PC-9 (cell line): ENCODE data around the gene CHD5. TPM values are rescaled to one million over a fixed set of nuclear protein-coding genes. Genes with fewer than 3 reads are reported as not detected.

Source experiments
- BruUV-seq: library from RNA; stranded (reverse); fragments of 400-500 nt; replicated peaks from 2 replicates; lab custom pipeline; 2021; lab: Mats Ljungman, UMichigan
- CTCF ChIA-PET: fragments of 300-600 bp; sonication (Branson Sonifier 250); formaldehyde crosslinking; loops from one replicate; lab custom pipeline; 2022; ENCODE audit warnings: antibody characterized with exemption; lab: Charles Lee
- POLR2A ChIA-PET: fragments of 300-600 bp; sonication (Branson Sonifier 250); formaldehyde crosslinking; loops from one replicate; lab custom pipeline; 2022; ENCODE audit warnings: antibody characterized with exemption; ENCODE audit not compliant: unreplicated experiment; lab: Charles Lee
- DNase-seq, 2 experiments: peaks; one replicate each; pipeline versions ENCODE4 v3.0.0 to v3.0.0-alpha.2; 2015 to 2022; ENCODE audit warnings: mixed read lengths in 1 of 2
- H2AFZ ChIP-seq: fragments of 200-600 bp; sonication (generic); 2 replicates; pipeline ENCODE4 v1.8.1; 2017; ENCODE audit warnings: antibody characterized with exemption
- H3F3A ChIP-seq: fragments of 200-600 bp; sonication (generic); 2 replicates; pipeline ENCODE4 v1.8.1; 2017; ENCODE audit warnings: antibody characterized with exemption, mild to moderate bottlenecking, low read depth; ENCODE audit not compliant: insufficient read depth
- H3K27ac ChIP-seq: fragments of 200-600 bp; sonication (generic); 2 replicates; pipeline ENCODE4 v1.6.1; 2016; ENCODE audit warnings: mixed run types
- H3K27me3 ChIP-seq: fragments of 200-600 bp; sonication (generic); 2 replicates; pipeline ENCODE4 v1.6.1; 2016; ENCODE audit warnings: low read depth, mixed run types; ENCODE audit not compliant: insufficient read depth
- H3K36me3 ChIP-seq: fragments of 200-600 bp; sonication (generic); 2 replicates; pipeline ENCODE4 v1.6.1; 2016; ENCODE audit warnings: low read depth, mixed run types
- H3K4me1 ChIP-seq: fragments of 200-600 bp; sonication (generic); replicated peaks from 2 replicates; pipeline ENCODE4 v1.6.1; 2016; ENCODE audit warnings: mixed run types; ENCODE audit not compliant: insufficient read depth
- H3K4me2 ChIP-seq: fragments of 200-600 bp; sonication (generic); 2 replicates; pipeline ENCODE4 v1.6.1; 2017; ENCODE audit warnings: mixed run types
- H3K4me3 ChIP-seq: fragments of 200-600 bp; sonication (generic); 2 replicates; pipeline ENCODE4 v1.6.1; 2016; ENCODE audit warnings: mixed run types
- H3K79me2 ChIP-seq: fragments of 200-600 bp; sonication (generic); 2 replicates; pipeline ENCODE4 v1.6.1; 2017; ENCODE audit warnings: low read depth, mixed run types
- H3K9me2 ChIP-seq: fragments of 200-600 bp; sonication (generic); 2 replicates; pipeline ENCODE4 v1.8.1; 2017; ENCODE audit warnings: mild to moderate bottlenecking; ENCODE audit not compliant: insufficient read depth
- H3K9me3 ChIP-seq: fragments of 200-600 bp; sonication (generic); 2 replicates; pipeline ENCODE4 v1.8.1; 2016; ENCODE audit warnings: low read depth; ENCODE audit not compliant: insufficient read depth
- H4K20me1 ChIP-seq: fragments of 200-600 bp; sonication (generic); 2 replicates; pipeline ENCODE4 v1.8.1; 2017; ENCODE audit not compliant: insufficient read depth
- CTCF ChIP-seq: fragments of 200-600 bp; sonication (generic); conservative IDR thresholded peaks from 2 replicates; pipeline ENCODE4 v1.6.1; 2017; ENCODE audit warnings: mixed run types, antibody characterized with exemption, mild to moderate bottlenecking, moderate library complexity
- EZH2 ChIP-seq: fragments of 200-600 bp; sonication (generic); IDR thresholded peaks from 2 replicates; pipeline ENCODE4 v1.8.0; 2017; ENCODE audit warnings: antibody characterized with exemption, low read depth
- intact Hi-C: fragments of 100-400 bp; cut with micrococcal nuclease; formaldehyde crosslinking; loops from one replicate; pipeline ENCODE4 v1.10.0; 2022; ENCODE audit not compliant: unreplicated experiment
- total RNA-seq: library from RNA; stranded (reverse); gene quantifications from 2 replicates; pipeline ENCODE4 v1.2.3, GENCODE V29; 2021

Gene CHD5
- total RNA-seq, 1 experiment from 2014 or later, result 0.50 TPM

DNA sequence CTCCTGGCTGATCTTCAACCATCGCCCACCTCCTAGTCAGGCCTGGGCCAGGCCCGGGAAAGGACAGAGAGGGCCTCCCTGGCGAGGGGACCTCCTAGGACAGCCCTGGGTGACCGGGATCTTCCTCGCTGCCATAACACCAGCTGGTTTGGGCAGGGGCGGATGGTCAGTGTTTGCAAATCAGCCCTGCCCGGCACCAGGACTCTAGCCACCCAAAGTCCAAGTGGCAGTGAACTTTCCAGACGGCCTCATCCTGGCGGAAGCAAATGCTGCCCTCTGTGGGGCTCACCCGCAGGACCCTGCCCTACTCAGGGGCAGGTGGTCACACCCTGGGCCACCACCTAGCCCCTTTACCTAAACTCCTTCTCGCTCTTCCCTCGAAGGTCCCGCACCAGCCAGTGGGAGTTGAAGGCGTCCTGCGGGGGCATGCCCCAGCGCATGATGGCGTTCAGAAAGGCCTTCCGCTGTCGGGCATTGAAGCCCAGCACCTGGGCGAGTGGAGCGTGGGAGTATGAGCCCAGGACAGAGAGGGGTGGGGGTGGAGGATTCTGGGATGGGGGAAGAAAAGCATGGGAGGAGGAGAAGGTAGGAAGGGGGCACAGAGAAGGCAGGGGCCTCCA, 55.3 kb downstream of the CHD5 start:
- Histone ChIP-seq H4K20me1 (no peaks in the 10 kb centered on the region), H3K79me2 (no peaks in the 10 kb centered on the region), H3K9me2 (no peaks in the 10 kb centered on the region), H3F3A (no peaks in the 10 kb centered on the region), H3K36me3 (no peaks in the 10 kb centered on the region), H3K9me3 (no peaks in the 10 kb centered on the region), H3K27ac (no peak overlapping the region), H2AFZ (no peak overlapping the region), H3K4me2 (no peak overlapping the region), H3K4me3 (no peak overlapping the region), H3K4me1 (no peaks in the 10 kb centered on the region), H3K27me3 (no peaks in the 10 kb centered on the region)
- no TSS peak for BruUV-seq
- no peak for TF ChIP-seq CTCF
- no peak for TF ChIP-seq EZH2
- DNase-seq, result no peak
- intact Hi-C loops, result no loop called here
- ChIA-PET CTCF (no interaction called here), POLR2A (no interaction called here)

DNA sequence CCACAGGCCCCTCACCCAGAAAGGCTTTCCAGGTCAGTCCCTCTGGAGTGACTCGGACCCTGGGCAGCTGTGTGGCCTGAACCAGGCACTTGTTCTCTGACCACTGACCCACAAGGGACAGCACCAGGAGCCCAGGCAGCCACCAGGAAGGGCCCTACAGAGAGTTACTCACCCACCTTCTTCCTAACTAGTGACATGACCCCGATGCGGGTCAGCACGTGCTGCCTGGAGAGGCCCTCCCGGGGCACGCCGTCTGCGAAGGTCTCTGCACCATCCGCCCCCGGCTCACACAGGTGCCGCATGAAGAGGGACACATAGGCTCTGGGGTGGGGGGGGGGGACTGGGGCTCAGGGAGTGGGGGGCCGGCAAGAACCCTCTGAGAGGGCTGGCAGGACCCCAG, 55.8 kb downstream of the CHD5 start:
- Histone ChIP-seq H4K20me1 (no peaks in the 10 kb centered on the region), H3K4me2 (no peak overlapping the region), H3K36me3 (no peaks in the 10 kb centered on the region), H3K27ac (no peak overlapping the region), H3F3A (no peaks in the 10 kb centered on the region), H2AFZ (no peak overlapping the region), H3K9me2 (no peaks in the 10 kb centered on the region), H3K27me3 (no peaks in the 10 kb centered on the region), H3K79me2 (no peaks in the 10 kb centered on the region), H3K4me3 (no peak overlapping the region), H3K9me3 (no peaks in the 10 kb centered on the region), H3K4me1 (no peaks in the 10 kb centered on the region)
- DNase-seq, result no peak
- TF ChIP-seq EZH2 (no peak), CTCF (no peak)
- CTCF ChIA-PET, result no interaction called here
- BruUV-seq, result no TSS peak
- intact Hi-C loops, result no loop called here
- POLR2A ChIA-PET, result no interaction called here

DNA sequence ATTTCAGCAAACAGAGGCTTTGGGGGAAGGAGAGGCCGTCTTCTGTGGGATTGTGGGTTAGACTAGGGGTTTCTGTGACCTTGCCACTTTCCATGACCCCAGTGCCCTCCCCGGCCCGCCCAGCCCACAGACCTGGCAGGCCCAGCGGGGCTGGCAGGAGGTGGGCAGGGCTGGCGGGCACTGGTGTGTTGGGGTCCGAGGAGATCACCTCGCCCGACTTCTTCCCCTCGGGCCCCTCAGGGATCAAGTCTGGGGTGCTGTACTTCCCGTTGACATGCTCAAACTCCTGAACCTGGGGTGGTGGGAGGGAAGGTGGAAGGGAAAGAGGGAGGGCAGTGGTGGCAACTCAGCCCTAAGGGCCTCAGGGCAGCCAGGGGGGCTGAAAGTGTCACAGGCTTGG, 56.3 kb downstream of the CHD5 start:
- no peaks in the 10 kb centered on the region for H3K79me2 ChIP-seq
- no peak overlapping the region for H3K4me2 ChIP-seq
- no peaks in the 10 kb centered on the region for H3F3A ChIP-seq
- H3K4me3 ChIP-seq, result no peak overlapping the region
- H3K4me1 ChIP-seq, result no peaks in the 10 kb centered on the region
- CTCF ChIA-PET, result no interaction called here
- intact Hi-C loops, result no loop called here
- H2AFZ ChIP-seq, result no peak overlapping the region
- H4K20me1 ChIP-seq, result no peaks in the 10 kb centered on the region
- H3K9me2 ChIP-seq, result no peaks in the 10 kb centered on the region
- H3K36me3 ChIP-seq, result no peaks in the 10 kb centered on the region
- H3K27me3 ChIP-seq, result no peaks in the 10 kb centered on the region
- no peaks in the 10 kb centered on the region for H3K9me3 ChIP-seq
- TF ChIP-seq EZH2 (no peak), CTCF (no peak)
- no TSS peak for BruUV-seq
- POLR2A ChIA-PET, result no interaction called here
- DNase-seq, result no peak
- H3K27ac ChIP-seq, result no peak overlapping the region
